ENCODE measurements around the gene ANKDD1B. TPM values are rescaled to one million over a fixed set of nuclear protein-coding genes. Genes with fewer than 3 reads are reported as not detected.
A peak's percentile ranks its signal among the peaks of the same experiment; 100 is the strongest.

Gene ANKDD1B
- total and polyA plus RNA-seq, 9 of the 15 experiments (the other 6 are each of a cell fraction or from before 2014, with no cell fraction given), result 0.04 to 0.29 (median 0.18) TPM; not detected in 1

- no peak for TF ChIP-seq PCBP2 (IDR thresholded peaks at IDR 0.05; ENCODE audit: low read depth, low read length, poor library complexity, severe bottlenecking)
- no peak for TF ChIP-seq CSDE1 (IDR thresholded peaks at IDR 0.05)
- 0 out of 2 replicates have a peak, but pooled peaks have one; percentile 40 for TF ChIP-seq FOXJ2 (tag; IDR thresholded peaks at IDR 0.05)
- TF ChIP-seq SUPT5H (IDR thresholded peaks at IDR 0.05), result no peak
- TF ChIP-seq HDAC2 (IDR thresholded peaks at IDR 0.05), result peak; percentile 59; the same call in 1 of the 2 replicates
- no peak for TF ChIP-seq MECOM (CRISPR knock-in tag; IDR thresholded peaks at IDR 0.05)
- no peak for TF ChIP-seq CBFA2T2 (conservative IDR thresholded peaks at IDR 0.05)
- no peak for TF ChIP-seq ZNF589 (CRISPR knock-in tag; IDR thresholded peaks at IDR 0.05; ENCODE audit: low read depth)
- no peak for TF ChIP-seq FIP1L1 (IDR thresholded peaks at IDR 0.05; ENCODE audit: low read depth, low read length, poor library complexity, severe bottlenecking)
- no peak; the same call in 1 of the 2 replicates for TF ChIP-seq TAL1 (IDR thresholded peaks at IDR 0.05)
- TF ChIP-seq STAG1 (CRISPR knock-in tag; IDR thresholded peaks at IDR 0.05; ENCODE audit: borderline replicate concordance), result no peak
- no peak for TF ChIP-seq SP1 (CRISPR knock-in tag; IDR thresholded peaks at IDR 0.05)
- TF ChIP-seq CTBP1 (IDR thresholded peaks at IDR 0.05; ENCODE audit: borderline replicate concordance), result no peak
- TF ChIP-seq ARNT (IDR thresholded peaks at IDR 0.05), result peak; percentile 17 to 75; a peak in 1 of 4 replicates
- TF ChIP-seq HOXB6 (CRISPR knock-in tag; IDR thresholded peaks at IDR 0.05; ENCODE audit: borderline replicate concordance), result no peak
- no peak for TF ChIP-seq BHLHE40 (IDR thresholded peaks at IDR 0.05; ENCODE audit: low read length)
- 0 out of 2 replicates have a peak, but pooled peaks have one; percentile 3 for TF ChIP-seq MAFF (IDR thresholded peaks at IDR 0.05; ENCODE audit: low read length)
- peak; percentile 69 for TF ChIP-seq MGA (IDR thresholded peaks at IDR 0.05)
- no peak for TF ChIP-seq ESRRA (IDR thresholded peaks at IDR 0.05; ENCODE audit: borderline replicate concordance, low read depth)
- TF ChIP-seq ZNF785 (CRISPR knock-in tag; IDR thresholded peaks at IDR 0.05), result no peak
Observed at GRCh38 chr5:75566710-75567309, 44.4 kb upstream of the ANKDD1B start (continued).

Measured in K562 (cell line).